GM21526 (cell line): ENCODE measurements around the gene FMN2.
"Not testable (repeated sequence)": the region's sequence is repeated elsewhere in the genome, so short reads cannot be mapped to it uniquely, and the experiment has no call there.

Source experiments
- ATAC-seq: cut with Tn5 transposase; IDR thresholded peaks from one replicate; pipeline ENCODE4 v1.9.1; 2021; ENCODE audit warnings: moderate library complexity; ENCODE audit not compliant: unreplicated experiment, low FRiP score

The FMN2 gene

DNA sequence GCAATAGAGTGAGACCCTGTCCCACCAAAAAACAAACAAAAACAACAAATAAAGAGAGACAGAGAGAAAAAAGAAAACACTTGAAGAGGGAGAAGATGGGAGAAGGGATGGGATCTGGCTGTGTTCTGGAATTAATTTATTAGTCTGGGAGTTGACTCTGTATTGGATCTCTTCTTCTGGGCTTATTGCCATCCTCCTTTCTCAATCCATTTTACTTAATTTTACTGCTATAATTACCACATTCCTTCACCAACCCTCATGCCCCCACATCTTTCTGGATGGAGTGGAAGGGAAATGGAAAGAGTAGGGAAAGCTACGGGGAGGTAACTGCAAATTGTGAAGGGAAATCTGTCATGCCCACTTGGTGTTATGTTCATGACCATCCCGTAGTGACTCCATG lies 42.9 kb downstream of the FMN2 start:
- no peak for ATAC-seq

DNA sequence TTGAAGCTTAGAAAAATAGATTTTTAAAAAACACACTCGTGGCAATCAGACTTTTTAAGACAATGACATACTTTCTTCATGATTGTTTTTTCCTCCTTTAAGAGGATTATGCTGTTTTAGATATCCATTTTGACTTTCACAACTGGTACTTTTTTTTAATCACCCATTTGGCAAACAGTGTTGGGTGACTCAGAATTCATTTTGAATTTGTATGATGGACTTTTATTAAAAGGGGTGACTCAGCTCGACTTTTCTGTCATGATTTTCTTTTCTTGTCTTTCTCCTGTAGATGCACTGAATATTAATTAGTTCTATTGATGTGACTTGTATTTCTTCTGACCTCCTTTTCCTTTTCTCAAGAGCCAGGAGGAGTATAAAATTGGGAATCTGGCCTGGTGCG lies 44.7 kb downstream of the FMN2 start:
- ATAC-seq = no peak

DNA sequence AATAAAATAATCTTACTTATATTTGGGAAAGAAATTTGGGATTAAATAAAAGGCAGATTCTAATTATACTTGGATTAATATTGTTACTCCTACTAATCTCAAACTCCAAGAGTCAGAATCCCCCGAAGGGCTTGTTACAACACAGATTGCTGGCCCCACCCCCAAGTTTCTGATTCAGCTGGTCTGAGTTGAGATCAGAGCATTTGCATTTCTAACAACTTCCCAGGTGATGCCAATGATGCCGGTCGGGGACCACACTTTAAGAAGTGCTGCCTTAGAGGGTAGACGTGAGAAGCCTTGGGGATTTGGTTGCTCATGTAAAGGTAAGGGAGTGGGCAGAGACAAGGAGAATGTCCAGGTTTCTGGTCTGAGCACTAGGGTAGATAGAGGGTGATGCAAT lies 47.2 kb downstream of the FMN2 start:
- ATAC-seq = no peak

DNA sequence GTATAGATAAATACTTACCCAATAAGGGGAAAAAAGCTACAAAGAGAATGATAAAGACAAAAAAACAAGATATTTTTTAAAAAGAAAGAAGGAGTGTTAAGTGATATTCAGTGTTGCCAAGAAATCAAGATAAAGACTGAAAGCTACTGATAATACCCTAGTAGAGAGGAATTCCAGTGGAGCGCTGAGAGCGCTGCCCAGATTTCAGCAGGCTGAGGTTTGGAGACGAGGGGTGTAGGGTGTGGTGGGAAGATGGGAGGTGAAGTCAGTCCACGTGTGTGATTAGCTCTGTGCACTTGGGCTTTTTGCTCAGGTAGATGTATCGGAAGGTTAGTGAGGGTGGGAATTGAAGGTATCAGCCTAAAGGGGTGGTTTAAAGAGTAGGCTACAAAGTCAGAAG lies 47.8 kb downstream of the FMN2 start:
- ATAC-seq = no peak

DNA sequence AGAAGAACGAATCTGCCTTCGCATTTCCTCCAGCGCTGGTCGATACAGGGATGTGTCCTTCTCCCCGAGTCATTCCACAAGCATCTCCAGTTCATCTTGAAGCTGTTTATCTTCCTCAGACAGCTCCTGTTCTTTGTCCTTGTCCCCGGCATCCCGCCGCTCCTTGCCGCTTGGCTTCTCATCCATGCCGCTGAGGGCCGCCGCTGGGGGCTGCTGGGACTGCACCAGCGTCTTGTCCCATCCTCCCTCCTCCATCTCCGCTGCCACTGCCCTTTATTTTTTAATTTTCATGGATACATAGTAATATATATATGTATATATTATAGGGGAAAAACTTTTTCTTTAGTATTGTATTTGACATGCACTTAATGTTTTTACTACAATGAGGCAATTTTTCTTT lies 53.4 kb downstream of the FMN2 start:
- no peak for ATAC-seq

DNA sequence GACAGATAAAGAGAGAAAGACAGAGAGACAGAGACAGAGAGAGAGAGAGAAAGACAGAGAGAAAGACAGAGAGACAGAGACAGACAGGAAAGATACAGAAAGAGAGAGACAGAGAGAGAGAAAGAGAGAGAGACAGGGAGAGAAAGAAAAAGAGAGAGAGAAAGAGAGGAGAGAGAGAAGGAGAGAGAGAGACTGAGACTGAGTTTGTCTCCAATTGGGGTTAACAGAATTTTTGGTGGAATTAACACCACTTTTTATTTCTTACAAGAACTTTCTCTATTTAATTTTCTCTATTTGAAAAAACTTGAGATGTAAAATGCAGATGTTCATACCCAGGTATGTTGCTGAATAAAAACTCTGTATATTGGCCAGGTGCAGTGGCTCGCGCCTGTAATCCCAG lies 56.6 kb downstream of the FMN2 start:
- no peak for ATAC-seq

DNA sequence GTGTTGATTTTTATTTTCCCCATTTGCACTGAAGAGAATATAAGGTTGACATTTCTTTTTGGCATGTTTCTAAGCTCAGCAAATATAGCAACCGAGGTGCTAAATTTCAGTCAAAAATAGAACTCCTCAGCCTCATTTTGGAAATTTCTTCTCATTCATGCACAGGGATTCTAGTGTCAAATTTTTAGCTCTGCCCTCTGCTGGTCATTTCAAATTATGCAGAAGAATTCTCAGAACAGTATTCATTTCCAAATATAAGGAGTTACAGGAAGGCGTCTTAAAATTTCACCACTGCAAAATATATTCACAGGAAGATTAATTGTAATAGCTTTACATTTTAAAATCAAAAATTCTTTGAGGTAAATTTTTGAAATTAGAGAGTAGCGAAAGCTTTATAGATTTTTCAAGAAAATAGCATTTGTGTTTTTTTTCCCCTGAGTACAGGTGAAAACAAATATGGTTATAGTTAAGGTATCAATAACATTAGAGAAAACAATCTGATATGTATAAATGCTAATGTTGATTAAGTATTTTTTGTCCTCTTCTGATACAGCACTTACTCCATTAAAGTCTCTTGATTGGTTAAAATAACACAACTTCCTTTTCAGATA lies 57.9 kb downstream of the FMN2 start:
- ATAC-seq = no peak

DNA sequence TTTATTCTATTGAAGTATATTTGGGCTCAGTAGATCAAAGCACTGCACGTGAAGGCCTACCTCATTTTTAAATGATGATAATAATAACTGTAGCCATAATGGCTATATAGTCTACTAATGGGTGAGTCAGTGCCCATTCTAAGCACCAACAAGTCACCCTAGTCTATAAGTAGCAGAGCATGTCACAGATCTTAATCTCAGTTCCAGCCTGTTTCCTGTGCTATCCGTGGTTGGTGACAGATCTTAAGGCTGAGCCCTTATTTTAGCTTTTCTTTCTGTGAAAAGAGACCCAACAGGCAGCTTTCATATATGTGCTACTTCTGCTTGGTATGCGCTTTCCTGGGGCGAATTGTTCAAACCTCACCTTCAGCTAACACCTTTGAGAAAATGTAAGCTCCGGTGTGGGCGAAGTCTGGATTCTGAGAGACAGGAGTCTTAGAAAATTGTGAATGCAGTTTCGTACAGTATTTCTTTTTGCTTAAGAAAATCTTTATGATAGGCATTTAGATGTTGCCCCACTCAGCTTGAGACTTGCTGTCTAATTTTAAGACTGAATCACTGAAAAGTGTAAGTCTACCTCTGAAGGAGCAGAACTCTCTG lies 59.6 kb downstream of the FMN2 start:
- no peak for ATAC-seq

DNA sequence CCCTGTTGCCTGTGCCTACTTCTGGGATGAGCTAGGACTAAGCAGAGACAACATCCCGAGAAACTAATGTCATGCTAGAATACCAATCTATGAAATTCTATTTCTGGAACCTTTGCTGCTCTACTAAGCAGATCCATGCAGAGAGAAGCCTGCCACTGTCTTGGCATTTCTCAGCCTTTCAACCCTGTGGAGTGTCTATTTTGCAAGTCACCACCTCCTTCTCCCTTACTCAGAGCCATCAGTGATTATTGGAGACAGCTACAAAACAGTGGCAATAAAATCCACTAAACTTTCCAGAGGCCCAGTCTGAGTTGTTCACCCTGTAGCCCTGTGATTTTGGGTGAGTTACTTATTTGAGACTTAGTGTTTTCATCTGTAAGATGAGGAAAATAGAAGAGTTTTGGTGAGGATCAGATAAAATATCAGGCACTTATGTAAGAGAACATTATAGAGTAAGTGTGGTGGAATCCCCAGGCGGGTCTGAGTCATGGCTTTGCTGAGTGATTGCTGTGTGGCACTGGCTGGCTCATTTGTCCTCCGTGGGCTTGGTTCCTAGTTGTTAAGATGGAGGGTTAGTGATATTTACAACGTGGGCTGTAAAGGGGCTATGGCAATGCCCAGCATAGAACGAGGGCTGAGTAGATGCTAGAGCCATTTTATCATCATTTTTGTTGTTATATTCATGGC lies 61.1 kb downstream of the FMN2 start:
- no peak for ATAC-seq

DNA sequence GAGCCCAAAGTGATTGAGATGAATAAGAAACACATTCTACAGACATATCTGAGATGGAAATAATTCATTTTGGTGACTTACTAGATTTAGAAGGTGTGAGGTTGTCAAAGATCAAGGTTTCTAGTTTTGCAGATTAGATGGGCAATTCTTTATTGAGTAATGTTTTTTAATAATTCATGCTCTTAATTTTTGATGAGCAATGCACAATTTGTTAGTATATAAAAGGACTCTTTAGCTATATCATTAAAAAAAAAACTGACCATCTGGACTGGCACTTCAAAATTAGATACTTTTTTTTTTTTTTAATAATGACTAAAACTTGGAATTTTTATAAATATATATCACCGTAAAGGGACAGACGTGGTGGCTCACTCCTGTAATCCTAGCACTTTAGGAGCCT lies 63.9 kb downstream of the FMN2 start:
- no peak for ATAC-seq

DNA sequence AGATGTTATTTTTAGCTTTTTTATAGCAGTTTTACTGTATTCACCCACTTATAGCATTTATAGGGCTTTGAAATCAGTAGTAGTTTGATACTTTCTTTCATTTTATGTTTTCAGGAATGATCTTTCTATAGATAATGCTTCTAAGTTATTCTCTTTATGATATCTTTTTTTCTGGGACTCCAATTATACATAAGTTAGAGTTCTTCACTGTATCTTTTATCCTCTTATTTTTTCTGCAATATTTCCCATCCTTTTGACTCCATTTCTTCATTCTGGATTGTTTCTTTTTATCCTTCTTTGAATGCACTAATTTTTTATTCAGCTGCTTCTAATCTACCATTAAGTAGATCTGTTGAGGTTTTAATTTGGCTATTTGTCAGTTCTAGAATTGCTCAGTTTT lies 73.1 kb downstream of the FMN2 start:
- ATAC-seq = no peak

DNA sequence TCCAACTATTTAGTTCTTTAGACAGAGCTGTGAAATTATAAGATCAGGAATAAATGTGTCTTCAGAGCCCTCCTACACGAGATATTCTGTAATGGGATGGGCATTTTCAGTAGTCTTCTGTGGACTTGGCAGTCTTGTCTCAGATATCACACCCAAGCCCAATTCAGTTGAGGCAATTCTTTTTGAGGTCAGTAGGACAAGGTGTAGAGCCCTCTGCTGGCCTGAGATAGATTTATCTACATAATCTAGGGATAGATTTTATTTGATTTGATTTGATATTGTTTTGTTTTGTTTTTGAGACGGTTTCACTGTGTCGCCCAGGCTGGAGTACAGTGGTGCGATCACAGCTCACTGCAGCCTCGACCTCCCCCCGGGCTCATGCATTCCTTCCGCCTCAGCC lies 77.5 kb downstream of the FMN2 start:
- ATAC-seq = no peak

DNA sequence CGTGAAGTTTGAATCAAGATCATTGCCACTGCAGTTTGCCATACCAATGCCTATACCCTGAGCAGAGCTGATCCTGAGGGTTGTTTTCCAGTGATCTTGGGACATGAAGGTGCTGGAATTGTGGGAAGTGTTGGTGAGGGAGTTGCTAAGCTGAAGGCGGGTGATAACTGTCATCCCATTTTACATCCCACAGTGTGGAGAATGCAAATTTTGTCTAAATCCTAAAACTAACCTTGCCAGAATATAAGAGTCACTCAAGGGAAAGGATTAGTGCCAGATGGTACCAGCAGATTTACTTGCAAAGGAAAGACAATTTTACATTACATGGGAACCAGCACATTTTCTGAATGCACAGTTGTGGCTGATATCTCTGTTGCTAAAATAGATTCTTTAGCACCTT lies 78.6 kb downstream of the FMN2 start:
- no peak for ATAC-seq

DNA sequence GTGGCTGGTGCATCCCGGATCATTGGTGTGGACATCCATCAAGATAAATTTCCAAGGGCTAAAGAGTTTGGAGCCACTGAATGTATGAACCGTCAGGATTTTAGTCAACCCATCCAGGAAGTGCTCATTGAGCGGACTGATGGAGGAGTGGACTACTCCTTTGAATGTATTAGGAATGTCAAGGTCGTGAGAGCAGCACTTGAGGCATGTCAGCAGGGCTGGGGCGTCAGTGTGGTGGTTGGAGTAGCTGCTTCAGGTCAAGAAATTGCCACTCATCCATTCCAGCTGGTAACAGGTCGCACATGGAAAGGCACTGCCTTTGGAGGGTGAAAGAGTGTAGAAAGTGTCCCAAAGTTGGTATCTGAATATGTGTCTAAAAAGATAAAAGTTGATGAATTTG lies 79.1 kb downstream of the FMN2 start:
- no peak for ATAC-seq

DNA sequence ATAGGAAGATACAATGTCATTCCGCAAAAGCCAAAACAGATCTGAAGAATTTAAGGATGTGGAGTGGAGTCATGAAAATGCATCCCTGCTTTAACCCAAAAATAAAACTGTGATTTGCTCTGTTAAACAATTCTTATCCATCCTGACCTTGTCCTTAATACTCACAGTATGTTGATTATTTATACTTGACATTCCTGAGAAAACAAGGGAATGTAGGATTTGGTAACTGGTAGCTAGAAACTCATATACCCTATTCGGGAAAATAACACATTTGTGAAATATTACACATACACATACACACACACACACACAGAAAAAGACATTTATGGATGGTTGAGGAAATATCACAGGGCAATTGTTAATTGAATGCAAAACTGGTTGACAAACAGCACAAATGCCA lies 80.2 kb downstream of the FMN2 start:
- ATAC-seq = no peak

DNA sequence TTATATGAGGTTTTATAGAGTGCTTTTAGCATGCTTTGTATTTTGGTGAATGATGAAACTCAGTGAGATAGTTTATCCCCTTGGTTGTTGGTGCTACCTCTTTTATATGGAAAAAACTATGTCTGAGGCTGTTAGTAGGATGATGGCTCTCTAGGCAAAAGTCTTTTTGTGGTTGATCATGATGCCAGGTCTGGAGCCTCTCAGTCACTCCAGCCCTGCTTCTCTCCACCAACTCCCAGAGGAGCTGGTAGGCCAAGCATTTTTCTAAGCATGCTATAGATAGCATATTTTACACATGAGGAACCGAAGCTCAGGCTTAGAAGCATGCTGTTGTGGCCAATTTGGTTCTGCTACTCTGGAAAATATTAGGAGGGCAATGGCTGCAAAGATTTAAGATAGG lies 82.2 kb downstream of the FMN2 start:
- no peak for ATAC-seq

DNA sequence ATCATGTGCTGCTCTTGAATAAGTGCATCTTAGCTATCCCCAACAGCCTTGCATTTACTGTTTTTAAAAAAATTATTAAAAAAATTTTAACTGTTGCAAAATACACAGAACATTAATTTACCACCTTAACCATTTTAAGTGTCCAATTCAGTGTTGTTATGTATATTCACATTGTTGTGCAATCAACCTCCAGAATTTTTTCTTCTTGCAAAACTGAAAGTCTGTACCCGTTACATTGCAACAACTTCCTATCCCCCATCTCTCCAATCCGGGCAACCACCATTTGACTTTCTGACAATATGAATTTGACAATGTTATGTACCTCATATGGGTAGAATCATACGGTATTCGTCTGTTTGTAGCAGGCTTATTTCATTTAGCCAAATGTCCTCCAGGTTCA lies 83.1 kb downstream of the FMN2 start:
- ATAC-seq = no peak

DNA sequence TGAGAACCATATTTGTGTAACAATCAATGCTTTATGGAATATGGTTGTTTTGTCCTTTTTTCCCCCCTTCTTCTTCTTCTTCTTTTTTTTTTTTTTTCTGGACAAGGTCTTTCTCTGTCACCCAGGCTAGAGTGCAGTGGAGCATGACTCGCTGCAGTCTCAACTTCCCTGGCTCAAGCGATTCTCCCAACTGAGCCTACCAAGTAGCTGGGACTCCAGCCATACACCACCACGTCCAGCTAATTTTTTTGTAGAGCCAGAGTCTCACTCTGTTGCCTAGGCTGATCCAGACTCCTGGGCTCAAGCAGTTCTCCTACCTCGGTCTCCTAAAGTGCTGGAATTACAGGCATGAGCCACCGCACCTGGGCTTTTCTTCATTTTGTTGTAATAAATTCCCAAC lies 86.7 kb downstream of the FMN2 start:
- no peak for ATAC-seq

DNA sequence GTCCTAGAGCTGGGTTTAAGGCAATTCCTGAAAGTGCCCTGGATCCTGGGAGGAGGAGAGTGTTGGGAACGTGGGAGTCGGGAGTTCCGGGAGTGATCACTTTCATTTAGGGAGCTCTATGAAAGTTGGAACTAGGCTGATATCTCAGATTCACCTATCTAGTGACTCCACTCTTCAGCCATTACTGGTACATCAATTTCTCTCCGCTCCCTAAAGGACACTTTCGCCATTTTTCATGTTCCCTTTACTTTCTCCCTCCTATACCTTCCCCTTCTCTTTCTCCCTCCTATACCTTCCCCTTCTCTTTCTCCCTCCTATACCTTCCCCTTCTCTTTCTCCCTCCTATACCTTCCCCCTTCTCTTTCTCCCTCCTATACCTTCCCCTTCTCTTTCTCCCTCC lies 93.0 kb downstream of the FMN2 start:
- not testable (repeated sequence) for ATAC-seq

DNA sequence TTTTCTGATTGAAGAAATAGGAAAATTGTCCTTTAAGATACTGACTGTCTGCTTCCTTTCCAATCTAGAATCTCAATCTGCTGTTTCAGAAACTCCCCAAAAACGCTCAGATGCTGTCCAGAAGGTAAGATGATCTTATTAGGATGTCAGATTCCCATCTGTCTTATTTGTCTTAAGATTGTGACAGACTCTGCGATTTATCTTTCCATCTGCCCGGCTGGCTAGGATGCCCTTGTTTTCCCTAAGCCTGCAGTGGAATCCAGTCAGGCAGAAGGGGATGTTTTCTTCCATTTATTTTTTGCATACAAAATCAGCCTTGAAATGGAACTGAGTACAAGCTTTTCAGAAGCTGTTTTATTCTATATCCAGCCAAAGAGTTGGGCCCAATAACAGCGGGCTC lies 96.5 kb downstream of the FMN2 start:
- no peak for ATAC-seq

DNA sequence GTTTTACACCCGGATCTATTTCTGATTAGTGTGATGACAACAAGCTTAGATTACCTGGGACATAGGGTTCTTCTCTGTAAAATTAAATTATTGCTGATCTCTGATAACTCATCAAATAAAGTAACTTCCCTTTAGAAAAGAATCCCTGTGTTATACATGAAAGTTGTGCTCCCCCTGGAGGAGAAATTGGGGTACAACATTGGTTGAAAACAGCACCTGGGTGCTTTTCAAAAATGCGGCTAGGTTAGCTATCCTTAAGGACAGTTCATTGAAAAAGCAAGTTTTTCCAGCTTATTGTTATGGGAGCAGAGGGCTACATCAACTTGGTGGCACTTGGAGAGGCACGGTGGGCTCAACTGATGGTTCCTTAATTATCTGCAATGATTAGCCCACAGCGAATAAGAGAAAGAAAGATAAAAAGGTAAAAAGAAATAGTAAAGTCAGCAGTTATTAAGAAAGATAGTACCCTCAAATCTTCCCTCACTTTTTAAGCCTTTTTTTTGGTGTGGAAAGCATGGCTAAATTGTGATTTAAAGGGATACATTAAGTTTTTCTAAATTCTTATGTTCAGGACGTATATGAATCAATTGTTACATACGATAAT lies 97.8 kb downstream of the FMN2 start:
- ATAC-seq = peak; percentile 77

DNA sequence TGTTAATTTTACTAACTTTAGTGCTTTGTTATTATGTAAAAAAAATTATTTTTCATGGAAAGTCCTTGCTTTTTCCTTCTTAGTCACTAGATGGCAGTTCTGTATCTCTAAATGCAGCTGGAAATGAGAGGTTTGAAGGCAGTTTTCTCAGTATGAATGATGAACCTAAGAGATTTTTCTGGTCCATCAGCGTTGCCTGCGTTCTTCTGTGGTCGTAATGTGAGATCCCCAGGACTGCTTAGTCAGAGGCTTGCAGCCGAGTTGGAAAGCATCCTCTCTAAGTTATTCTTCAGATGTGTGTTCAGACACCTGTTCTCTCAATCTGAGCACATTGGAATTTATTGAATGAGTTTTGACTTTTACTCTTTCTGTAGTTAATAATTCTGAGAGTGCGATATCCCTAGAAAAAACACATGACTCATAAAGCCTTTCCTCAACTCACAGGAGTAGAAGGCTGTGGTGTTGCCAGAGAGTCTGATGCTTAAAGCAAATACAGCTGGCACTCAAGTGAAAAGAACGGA lies 99.3 kb downstream of the FMN2 start:
- no peak for ATAC-seq
